Mononuclear cell (primary cell): Measurements from ENCODE around the gene ABCB9. TPM values are rescaled to one million over a fixed set of nuclear protein-coding genes. Genes with fewer than 3 reads are reported as not detected.
"Not testable (repeated sequence)": the region's sequence is repeated elsewhere in the genome, so short reads cannot be mapped to it uniquely, and the experiment has no call there.

ENCODE experiments used
- H3K27me3 ChIP-seq: 2 replicates; pipeline ENCODE4 v1.6.0; 2011; ENCODE audit warnings: low read length, control low read depth; ENCODE audit not compliant: insufficient read depth
- H3K4me1 ChIP-seq: 2 replicates; pipeline ENCODE4 v1.5.1; 2011; ENCODE audit warnings: mild to moderate bottlenecking, low read length, control low read depth; ENCODE audit not compliant: insufficient read depth
- H3K4me3 ChIP-seq: 2 replicates; pipeline ENCODE4 v1.5.1; 2011; ENCODE audit warnings: mild to moderate bottlenecking, low read length, moderate library complexity
- H3K9me3 ChIP-seq: 2 replicates; pipeline ENCODE4 v1.5.1; 2011; ENCODE audit warnings: low read depth, mild to moderate bottlenecking, control low read depth, low read length
- total RNA-seq: library from RNA; depleted of rRNA; stranded (reverse); fragments of >200 nt; gene quantifications from one replicate; pipeline ENCODE4 v1.2.3, GENCODE V29; 2012

Gene ABCB9
- total RNA-seq: 2.1 TPM

- H3K27me3 ChIP-seq: no peaks in the 10 kb centered on the region
- peak within 1 kb of the TSS; percentile 31 for H3K4me3 ChIP-seq
- H3K4me1 ChIP-seq: peaks cover 10% of the 10 kb centered on the region
- no peaks in the 10 kb centered on the region for H3K9me3 ChIP-seq
Observed at GRCh38 chr12:122965851-122966742, at the start of gene ABCB9. ABCB9 (minus strand) TSS chr12:122966463; CDS start chr12:122960235, 6,228 bp downstream.

DNA sequence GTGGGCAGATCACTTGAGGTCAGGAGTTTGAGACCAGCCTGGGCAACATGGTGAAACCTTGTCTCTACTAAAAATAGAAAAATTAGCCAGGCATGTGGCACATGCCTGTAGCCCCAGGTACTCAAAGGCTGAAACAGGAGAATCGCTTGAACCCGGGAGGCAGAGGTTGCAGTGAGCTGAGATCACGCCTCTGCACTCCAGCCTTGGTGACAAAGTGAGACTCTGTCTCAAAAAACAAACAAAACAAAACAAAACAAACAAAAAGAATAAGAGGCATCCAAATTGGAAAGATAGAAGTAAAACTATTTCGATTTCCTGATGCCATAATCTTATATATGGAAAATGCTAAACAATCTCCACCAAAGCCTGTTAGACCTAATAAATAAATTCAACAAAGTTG is 48.2 kb upstream of the ABCB9 start:
- not testable (repeated sequence) for H3K4me3 ChIP-seq, H3K9me3 ChIP-seq, H3K4me1 ChIP-seq, H3K27me3 ChIP-seq

DNA sequence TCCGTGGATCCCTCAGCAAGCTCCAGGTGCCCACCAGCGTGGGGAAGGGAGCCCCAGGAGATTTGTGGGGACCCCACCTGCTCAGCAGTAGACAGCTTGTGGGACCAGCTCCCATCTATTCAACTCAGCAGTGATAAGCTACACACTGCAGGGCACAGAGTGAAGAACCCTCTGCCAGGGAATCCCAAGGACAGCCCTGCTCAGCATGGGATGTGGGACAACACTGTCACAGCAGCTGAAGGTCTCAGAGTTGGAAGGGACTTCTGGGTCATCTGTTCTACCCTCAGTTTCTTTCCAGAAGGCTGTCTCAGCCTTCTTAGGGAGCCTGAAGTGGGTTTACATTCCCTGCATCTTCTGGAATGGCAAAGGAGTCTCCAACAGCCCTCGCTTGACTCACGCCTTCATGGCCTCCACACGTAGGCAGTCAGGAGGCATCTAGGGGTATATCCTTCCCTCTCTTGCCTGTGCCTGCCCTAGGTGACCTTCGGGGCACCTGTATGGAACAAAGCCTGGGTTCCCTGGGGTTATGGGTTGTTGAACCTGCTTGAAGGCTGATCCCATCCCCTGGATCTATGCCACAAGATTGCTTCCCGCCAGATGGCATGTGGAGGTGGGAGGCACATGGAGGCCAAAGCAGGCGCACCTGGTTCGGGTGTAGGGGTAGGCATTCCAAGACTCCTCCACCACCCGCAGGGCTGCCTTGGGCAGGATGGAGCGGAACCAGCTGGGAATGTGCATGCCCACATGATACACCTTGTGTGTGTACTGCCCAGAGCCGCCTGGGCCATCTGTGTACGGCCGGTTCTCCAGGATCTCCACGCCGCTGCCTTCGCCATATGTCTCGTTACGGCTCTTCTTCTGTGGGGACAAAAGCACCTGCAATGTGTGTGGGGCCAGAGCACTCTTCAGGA is 47.2 kb upstream of the ABCB9 start:
- Histone ChIP-seq H3K27me3 (no peaks in the 10 kb centered on the region), H3K9me3 (no peaks in the 10 kb centered on the region), H3K4me1 (no peaks in the 10 kb centered on the region), H3K4me3 (no peak overlapping the region)

- Histone ChIP-seq H3K27me3 (no peaks in the 10 kb centered on the region), H3K9me3 (no peaks in the 10 kb centered on the region), H3K4me3 (no peak overlapping the region), H3K4me1 (no peaks in the 10 kb centered on the region)
Observed at GRCh38 chr12:123011701-123012100, 45.4 kb upstream of the ABCB9 start.

GRCh38 chr12:123010681-123011080 is 44.4 kb upstream of the ABCB9 start:
- H3K4me3 ChIP-seq: no peak overlapping the region
- H3K4me1 ChIP-seq: no peaks in the 10 kb centered on the region
- no peaks in the 10 kb centered on the region for H3K27me3 ChIP-seq
- H3K9me3 ChIP-seq: no peaks in the 10 kb centered on the region

DNA sequence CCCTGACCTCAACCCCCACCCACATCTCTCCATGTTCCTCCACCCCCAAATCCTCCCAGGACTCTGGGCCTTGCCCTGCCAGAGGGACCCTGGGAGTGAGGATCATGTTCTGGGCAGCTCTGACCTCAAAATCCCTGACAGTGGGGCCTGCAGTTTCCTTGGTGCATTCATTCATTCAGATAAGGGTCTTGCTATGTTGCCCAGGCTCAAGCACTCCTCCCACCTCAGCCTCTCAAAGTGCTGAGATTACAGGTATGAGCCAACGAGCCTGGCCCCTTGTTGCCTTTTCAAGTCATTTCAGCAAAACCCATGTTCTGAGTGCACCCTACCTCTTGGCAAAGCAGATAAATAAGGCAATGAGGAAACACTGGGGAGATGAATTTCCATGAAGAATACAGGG is 43.8 kb upstream of the ABCB9 start:
- Histone ChIP-seq H3K27me3 (no peaks in the 10 kb centered on the region), H3K4me3 (no peak overlapping the region), H3K4me1 (no peaks in the 10 kb centered on the region)

GRCh38 chr12:123006977-123007376 is 40.7 kb upstream of the ABCB9 start:
- Histone ChIP-seq H3K9me3 (no peaks in the 10 kb centered on the region), H3K27me3 (no peaks in the 10 kb centered on the region), H3K4me3 (no peak overlapping the region), H3K4me1 (no peaks in the 10 kb centered on the region)

More for the DNA sequence above, 43.8 kb upstream of the ABCB9 start:
- no peaks in the 10 kb centered on the region for H3K9me3 ChIP-seq

DNA sequence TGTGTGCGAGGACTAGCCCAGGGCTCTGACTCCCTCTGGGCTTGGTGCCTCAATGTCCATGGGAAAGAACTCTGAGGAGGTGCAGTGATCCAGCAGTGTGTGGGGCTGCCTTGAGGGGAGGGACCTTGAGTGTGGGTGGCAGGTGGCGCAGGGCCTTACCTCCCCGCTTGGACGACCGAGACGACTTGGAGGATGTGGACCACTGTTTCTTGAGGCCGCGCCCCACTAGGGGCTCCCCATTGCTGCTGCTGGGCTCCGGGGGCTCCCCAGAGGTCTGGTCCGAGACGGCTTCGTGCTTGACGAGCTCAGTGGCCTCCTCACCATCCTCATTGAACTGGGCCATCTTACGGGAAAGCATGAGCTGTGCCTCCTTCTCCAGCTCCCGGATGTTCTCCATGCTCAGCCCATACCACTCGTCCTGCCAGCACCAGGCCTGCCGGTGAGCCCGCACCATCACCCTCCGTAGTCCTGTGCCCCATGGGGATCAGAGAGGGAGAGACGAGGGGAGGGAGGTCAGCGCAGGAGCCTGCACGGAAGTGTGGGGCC is 38.9 kb upstream of the ABCB9 start:
- Histone ChIP-seq H3K27me3 (no peaks in the 10 kb centered on the region), H3K9me3 (no peaks in the 10 kb centered on the region), H3K4me1 (no peaks in the 10 kb centered on the region), H3K4me3 (no peak overlapping the region)

DNA sequence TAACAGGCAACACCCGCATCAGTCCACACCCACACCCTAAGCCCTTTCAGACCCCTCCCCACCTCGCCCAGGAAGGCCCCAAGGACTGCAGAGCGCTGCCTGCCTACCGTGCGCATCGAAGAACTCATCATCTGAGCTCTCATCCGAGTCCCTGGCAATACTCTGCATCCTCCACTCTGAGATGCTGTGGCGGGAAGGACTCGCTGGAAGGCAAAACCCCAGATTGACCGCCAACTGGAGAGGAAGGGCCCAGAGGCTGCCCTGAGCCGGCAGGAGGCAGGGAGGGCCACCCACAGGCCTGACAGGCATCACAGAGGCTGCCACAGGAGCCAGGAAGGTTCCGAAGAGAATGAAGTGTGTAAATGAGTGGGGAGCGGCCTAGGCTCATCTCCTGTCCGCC is 38.0 kb upstream of the ABCB9 start:
- Histone ChIP-seq H3K27me3 (no peaks in the 10 kb centered on the region), H3K9me3 (no peaks in the 10 kb centered on the region), H3K4me3 (no peak overlapping the region), H3K4me1 (no peaks in the 10 kb centered on the region)

DNA sequence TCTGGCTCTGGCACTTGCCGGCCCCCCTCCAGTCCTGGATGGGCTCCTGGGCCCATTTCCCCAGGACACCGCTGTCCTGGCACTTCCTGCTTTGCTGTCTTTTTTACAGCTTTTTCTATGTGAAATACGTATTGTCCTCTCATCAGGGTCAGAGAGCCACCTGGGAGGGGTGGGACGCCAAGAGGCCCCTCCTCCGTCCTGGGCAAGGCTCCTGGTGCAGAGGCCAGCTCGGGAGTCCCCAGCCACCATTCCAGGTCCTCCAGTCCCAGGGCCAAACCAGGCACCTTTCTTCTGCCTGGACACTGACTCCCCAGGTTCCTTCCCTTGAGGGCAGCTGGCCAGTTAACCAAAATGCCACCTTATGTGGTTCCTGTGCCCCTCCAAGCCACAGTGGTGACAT is 37.0 kb upstream of the ABCB9 start:
- Histone ChIP-seq H3K9me3 (no peaks in the 10 kb centered on the region), H3K27me3 (no peaks in the 10 kb centered on the region), H3K4me3 (no peak overlapping the region), H3K4me1 (no peaks in the 10 kb centered on the region)

- Histone ChIP-seq H3K27me3 (no peaks in the 10 kb centered on the region), H3K4me3 (no peak overlapping the region), H3K9me3 (no peaks in the 10 kb centered on the region), H3K4me1 (no peaks in the 10 kb centered on the region)
Observed at GRCh38 chr12:123001464-123001863, 35.2 kb upstream of the ABCB9 start.

DNA sequence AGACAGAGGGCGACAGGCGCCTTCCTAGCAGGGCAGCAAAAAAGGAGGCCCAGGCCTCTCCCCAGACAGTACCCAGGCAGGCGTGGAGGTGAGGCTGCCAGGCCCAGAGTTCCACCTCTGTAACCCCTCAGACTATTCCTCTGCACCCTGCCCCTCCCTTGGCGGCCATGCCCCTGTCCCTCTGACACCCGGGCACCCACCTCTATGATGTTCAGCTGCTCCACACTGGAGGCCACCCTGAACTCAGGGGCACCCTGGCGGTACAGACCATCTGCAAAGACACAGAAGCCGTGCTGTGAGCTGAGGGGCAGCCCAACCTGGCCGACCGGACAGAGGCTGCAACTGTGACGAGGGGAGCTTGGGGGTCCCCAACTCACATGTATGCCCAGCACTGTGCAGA is 34.3 kb upstream of the ABCB9 start:
- Histone ChIP-seq H3K27me3 (no peaks in the 10 kb centered on the region), H3K4me1 (no peaks in the 10 kb centered on the region), H3K4me3 (no peak overlapping the region), H3K9me3 (no peaks in the 10 kb centered on the region)

DNA sequence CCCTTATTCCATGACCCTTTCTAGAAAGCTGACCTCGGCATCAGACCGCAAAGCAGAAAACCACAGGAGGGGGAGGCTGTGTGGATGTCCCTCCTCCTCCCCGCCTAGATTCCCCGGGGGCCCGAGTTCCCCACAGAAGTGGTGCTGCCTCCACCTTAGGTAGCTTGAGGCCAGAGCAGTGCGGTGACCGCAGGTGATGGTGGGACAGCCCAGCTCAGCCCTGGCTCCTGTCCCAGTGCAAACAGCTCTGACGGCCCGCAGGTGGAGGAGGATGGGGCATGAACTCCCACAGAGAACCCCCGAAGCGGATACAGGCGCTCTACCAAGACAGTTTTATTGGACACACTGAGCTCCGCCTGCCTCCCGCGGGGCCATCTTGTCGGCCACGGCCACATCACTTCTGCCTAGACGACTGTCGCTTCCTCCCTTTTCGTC is 33.7 kb upstream of the ABCB9 start:
- Histone ChIP-seq H3K4me3 (no peak overlapping the region), H3K9me3 (no peaks in the 10 kb centered on the region), H3K4me1 (no peaks in the 10 kb centered on the region), H3K27me3 (no peaks in the 10 kb centered on the region)

- no peaks in the 10 kb centered on the region for H3K27me3 ChIP-seq
- H3K4me1 ChIP-seq: no peaks in the 10 kb centered on the region
- H3K4me3 ChIP-seq: no peak overlapping the region
- H3K9me3 ChIP-seq: no peaks in the 10 kb centered on the region
Observed at GRCh38 chr12:122999196-122999946, 33.1 kb upstream of the ABCB9 start.
